ENCODE results near the gene SLC30A3. TPM values are rescaled to one million over a fixed set of nuclear protein-coding genes. Genes with fewer than 3 reads are reported as not detected.

The SLC30A3 gene
- total and polyA plus RNA-seq, 4 donors = 2.9 to 30.2 (median 12.1) TPM

- Histone ChIP-seq H3K4me3 (ENCODE audit: low read depth, low read length) (no peak overlapping the region), H3K9me3 (ENCODE audit: control insufficient read depth, insufficient read depth, low read length) (no peaks in the 10 kb centered on the region), H3K36me3 (ENCODE audit: control insufficient read depth, insufficient read depth, low read length) (no peaks in the 10 kb centered on the region), H3K27me3 (ENCODE audit: control insufficient read depth, insufficient read depth, low read length) (peaks cover 64% of the 10 kb centered on the region), H3K4me1 (ENCODE audit: control insufficient read depth, insufficient read depth, low read length) (peaks cover 34% of the 10 kb centered on the region), H3K27ac (ENCODE audit: low read depth, low read length) (no peak overlapping the region)
- DNase-seq (ENCODE audit: low read depth in 4 of 6, low spot score in 6 of 6) = no peak
- WGBS (ENCODE audit: insufficient coverage) = under 1% methylated on average over 27 of the region's 38 CpGs
Observed at GRCh38 chr2:27264253-27264752, 1.5 kb upstream of the SLC30A3 start.

DNA sequence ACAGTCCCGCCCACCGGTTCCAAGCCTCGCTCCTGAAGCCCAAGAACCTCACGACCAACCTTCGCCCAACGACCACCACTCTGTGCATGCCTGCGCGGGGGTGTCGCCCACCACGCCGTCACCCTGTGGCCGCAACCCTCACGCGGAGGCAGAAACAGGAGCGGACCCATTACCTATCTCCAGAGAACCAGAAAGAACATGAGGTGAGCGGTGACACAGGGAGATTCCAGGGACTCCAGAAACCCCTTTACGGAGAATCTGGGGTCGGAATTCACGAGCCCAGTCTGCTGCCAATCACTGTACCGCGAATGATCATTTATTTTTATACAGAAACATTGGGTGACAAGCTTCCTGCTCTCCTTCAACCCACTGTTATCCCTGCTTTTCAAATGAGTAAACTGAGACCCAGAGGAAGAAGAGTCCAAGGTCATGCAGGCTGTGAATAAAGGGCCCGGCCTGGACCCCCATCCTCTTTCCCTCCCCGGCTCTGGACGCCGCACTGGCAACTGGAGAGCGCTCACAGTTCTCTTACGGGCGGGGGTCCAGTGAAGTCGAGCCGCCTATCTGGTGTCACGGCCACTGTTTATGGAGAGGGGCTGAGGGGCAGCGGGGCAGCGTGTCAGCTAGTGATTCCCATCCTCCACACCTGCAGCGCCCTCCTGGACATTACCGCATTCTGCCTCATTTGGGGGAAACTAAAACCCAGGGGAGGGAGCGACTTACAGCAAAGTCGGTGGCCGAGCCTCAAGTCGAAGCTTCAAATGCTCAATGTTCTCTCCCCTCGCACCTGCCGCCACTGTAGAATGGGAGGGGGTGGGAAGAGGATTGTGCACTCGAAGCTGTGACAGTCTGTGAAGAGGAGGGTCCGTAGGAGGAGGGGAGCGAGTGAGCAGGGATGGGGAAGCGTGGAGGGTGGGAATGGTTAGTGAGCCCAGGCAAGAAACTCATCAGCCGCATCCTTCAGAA, 723 bp upstream of the SLC30A3 start:
- under 1% methylated on average over 42 of the region's 46 CpGs for WGBS (ENCODE audit: insufficient coverage)
- Histone ChIP-seq H3K27me3 (ENCODE audit: control insufficient read depth, insufficient read depth, low read length) (peaks cover 64% of the 10 kb centered on the region), H3K36me3 (ENCODE audit: control insufficient read depth, insufficient read depth, low read length) (peaks cover 3% of the 10 kb centered on the region), H3K27ac (ENCODE audit: low read depth, low read length) (no peak overlapping the region), H3K4me1 (ENCODE audit: control insufficient read depth, insufficient read depth, low read length) (peaks cover 34% of the 10 kb centered on the region), H3K4me3 (ENCODE audit: low read depth, low read length) (peak overlapping the region; percentile 36), H3K9me3 (ENCODE audit: control insufficient read depth, insufficient read depth, low read length) (no peaks in the 10 kb centered on the region)
- DNase-seq (ENCODE audit: low read depth in 4 of 6, low spot score in 6 of 6) = peak in 2 of 6 donors; percentile 27 to 45

DNA sequence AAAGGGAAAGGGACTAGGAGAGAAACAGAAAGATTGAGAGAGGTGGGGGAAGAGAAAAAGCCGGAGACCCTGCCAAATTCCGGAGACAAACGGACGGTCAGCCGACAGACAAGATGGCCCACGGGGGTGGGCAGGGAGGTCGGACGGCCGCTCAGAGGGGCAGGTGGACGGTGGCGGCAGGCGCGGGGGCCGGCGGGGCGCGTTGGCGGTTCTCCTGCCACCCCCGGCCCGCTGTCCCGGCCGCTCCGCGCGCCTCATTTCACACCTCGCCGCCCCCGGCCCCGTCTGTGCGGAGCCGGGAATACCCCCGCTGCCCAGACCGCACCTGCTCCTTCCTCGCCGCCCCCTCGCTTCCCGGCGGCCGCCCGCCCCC, 935 bp downstream of the SLC30A3 start:
- DNase-seq (ENCODE audit: low read depth in 4 of 6, low spot score in 6 of 6) = no peak
- H3K27ac ChIP-seq (ENCODE audit: low read depth, low read length) = no peak overlapping the region
- peaks cover 34% of the 10 kb centered on the region for H3K4me1 ChIP-seq (ENCODE audit: control insufficient read depth, insufficient read depth, low read length)

DNA sequence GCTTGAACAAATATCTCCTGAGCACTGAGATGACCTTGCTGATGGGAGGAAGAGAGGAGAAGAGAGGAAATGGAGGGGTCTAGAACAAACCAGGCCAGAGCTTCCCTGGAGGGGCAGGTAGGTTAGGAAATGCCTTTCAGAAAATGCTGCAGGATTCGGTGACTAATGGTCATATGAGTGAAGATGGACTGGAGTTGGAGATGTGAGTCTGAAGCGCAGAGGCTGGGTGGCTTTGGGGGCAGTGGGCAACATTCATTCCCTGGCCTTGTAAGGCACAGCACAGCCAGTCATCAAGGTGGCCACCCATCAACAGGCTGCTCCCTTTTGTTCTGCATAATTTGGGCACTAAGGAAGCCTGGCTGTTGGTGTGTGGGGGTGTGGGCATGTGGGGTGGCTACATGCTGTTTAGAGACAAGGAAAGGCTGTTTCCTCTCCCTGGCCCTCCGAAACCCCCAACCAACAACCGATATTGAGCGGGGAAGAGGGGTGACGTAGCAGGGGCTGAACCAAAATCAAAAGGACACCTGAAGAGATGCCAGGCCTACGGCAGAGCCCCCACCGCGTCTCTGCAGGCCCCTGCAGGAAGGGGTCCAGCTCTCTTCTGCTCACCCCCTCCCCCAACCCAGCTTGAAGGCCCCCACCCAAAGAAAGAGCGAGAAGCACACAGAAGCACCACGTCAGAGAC, 1.5 kb downstream of the SLC30A3 start:
- WGBS (ENCODE audit: insufficient coverage) = 49% methylated on average over 6 of the region's 11 CpGs
- H3K9me3 ChIP-seq (ENCODE audit: control insufficient read depth, insufficient read depth, low read length) = no peaks in the 10 kb centered on the region
- peaks cover 15% of the 10 kb centered on the region for H3K36me3 ChIP-seq (ENCODE audit: control insufficient read depth, insufficient read depth, low read length)
- DNase-seq (ENCODE audit: low read depth in 4 of 6, low spot score in 6 of 6) = peak in 1 of 6 donors; percentile 51
- peaks cover 60% of the 10 kb centered on the region for H3K27me3 ChIP-seq (ENCODE audit: control insufficient read depth, insufficient read depth, low read length)
- peaks cover 34% of the 10 kb centered on the region for H3K4me1 ChIP-seq (ENCODE audit: control insufficient read depth, insufficient read depth, low read length)
- no peak overlapping the region for H3K27ac ChIP-seq (ENCODE audit: low read depth, low read length)
- H3K4me3 ChIP-seq (ENCODE audit: low read depth, low read length) = no peak overlapping the region

More for the DNA sequence above, 935 bp downstream of the SLC30A3 start:
- Histone ChIP-seq H3K4me3 (ENCODE audit: low read depth, low read length) (no peak overlapping the region), H3K9me3 (ENCODE audit: control insufficient read depth, insufficient read depth, low read length) (no peaks in the 10 kb centered on the region), H3K27me3 (ENCODE audit: control insufficient read depth, insufficient read depth, low read length) (peaks cover 60% of the 10 kb centered on the region), H3K36me3 (ENCODE audit: control insufficient read depth, insufficient read depth, low read length) (peaks cover 13% of the 10 kb centered on the region)
- under 1% methylated on average over 40 of the region's 40 CpGs for WGBS (ENCODE audit: insufficient coverage)

- Histone ChIP-seq H3K4me1 (ENCODE audit: control insufficient read depth, insufficient read depth, low read length) (peaks cover 12% of the 10 kb centered on the region), H3K36me3 (ENCODE audit: control insufficient read depth, insufficient read depth, low read length) (peaks cover 21% of the 10 kb centered on the region), H3K4me3 (ENCODE audit: low read depth, low read length) (no peak overlapping the region), H3K9me3 (ENCODE audit: control insufficient read depth, insufficient read depth, low read length) (no peaks in the 10 kb centered on the region), H3K27ac (ENCODE audit: low read depth, low read length) (no peak overlapping the region), H3K27me3 (ENCODE audit: control insufficient read depth, insufficient read depth, low read length) (peaks cover 31% of the 10 kb centered on the region)
- DNase-seq (ENCODE audit: low read depth in 4 of 6, low spot score in 6 of 6) = no peak
- 85% methylated on average over 6 of the region's 8 CpGs for WGBS (ENCODE audit: insufficient coverage)
Observed at GRCh38 chr2:27258051-27258450, 4.8 kb downstream of the SLC30A3 start.

DNA sequence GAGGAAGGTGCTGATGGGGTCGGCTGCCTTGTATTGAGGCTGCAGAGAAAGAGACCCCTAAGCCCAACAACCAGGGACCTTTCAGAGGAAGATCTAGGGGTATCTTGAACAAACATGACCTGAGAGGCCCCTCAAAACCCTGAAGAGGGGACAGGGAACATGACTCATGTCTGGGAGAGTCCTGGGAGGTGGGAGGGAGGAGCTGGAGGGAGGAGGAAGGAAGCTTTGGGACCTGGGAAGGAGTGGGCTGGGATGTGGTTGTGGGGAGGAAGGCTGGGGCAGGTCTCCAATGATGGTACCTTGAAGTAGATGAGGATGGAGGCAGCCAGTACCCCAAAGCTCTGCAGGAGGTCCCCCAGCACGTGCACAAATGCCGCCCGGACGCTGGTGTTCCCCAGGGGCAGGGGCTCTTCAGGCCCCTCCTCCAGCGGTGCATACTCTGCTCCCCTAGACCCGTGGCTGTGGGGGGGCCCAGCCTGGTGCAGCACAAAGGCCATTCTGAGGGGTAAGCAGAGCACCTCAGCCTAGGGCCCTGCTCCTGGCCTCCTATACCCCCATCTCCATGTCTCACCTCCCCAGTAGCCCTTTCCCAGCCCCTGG, 5.9 kb downstream of the SLC30A3 start:
- Histone ChIP-seq H3K9me3 (ENCODE audit: control insufficient read depth, insufficient read depth, low read length) (no peaks in the 10 kb centered on the region), H3K4me1 (ENCODE audit: control insufficient read depth, insufficient read depth, low read length) (peaks cover 5% of the 10 kb centered on the region), H3K27ac (ENCODE audit: low read depth, low read length) (no peak overlapping the region)

DNA sequence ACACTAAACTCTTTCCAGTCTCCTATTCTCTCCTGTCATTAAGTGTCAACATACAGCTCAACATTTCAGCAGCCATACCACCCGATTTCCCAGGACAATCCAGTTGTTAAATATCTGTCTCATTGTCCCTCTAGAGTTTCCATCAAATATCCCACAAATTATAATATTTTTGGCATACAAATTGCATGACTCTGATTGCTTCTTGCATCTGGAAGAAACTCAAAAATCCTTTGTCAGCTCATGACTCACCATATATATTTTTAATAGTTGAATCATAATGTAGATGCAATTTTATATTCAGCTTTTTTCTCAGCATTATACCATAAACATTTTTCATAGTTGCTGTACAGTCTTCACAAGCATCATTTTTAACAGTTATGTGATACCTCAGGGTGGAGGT, 7.2 kb downstream of the SLC30A3 start:
- Histone ChIP-seq H3K27me3 (ENCODE audit: control insufficient read depth, insufficient read depth, low read length) (peaks cover 12% of the 10 kb centered on the region), H3K4me3 (ENCODE audit: low read depth, low read length) (no peak overlapping the region), H3K9me3 (ENCODE audit: control insufficient read depth, insufficient read depth, low read length) (no peaks in the 10 kb centered on the region), H3K27ac (ENCODE audit: low read depth, low read length) (no peak overlapping the region), H3K36me3 (ENCODE audit: control insufficient read depth, insufficient read depth, low read length) (peaks cover 21% of the 10 kb centered on the region), H3K4me1 (ENCODE audit: control insufficient read depth, insufficient read depth, low read length) (peaks cover 16% of the 10 kb centered on the region)
- 54% methylated on average over 1 of the region's 1 CpG for WGBS (ENCODE audit: insufficient coverage)
- no peak for DNase-seq (ENCODE audit: low read depth in 4 of 6, low spot score in 6 of 6)

More for the DNA sequence above, 5.9 kb downstream of the SLC30A3 start:
- Histone ChIP-seq H3K27me3 (ENCODE audit: control insufficient read depth, insufficient read depth, low read length) (peaks cover 23% of the 10 kb centered on the region), H3K4me3 (ENCODE audit: low read depth, low read length) (no peak overlapping the region), H3K36me3 (ENCODE audit: control insufficient read depth, insufficient read depth, low read length) (peaks cover 21% of the 10 kb centered on the region)
- no peak for DNase-seq (ENCODE audit: low read depth in 4 of 6, low spot score in 6 of 6)
- WGBS (ENCODE audit: insufficient coverage) = 65% methylated on average over 7 of the region's 7 CpGs

GRCh38 chr2:27255187-27255586, 7.7 kb downstream of the SLC30A3 start:
- H3K27me3 ChIP-seq (ENCODE audit: control insufficient read depth, insufficient read depth, low read length) = peaks cover 7% of the 10 kb centered on the region

GRCh38 chr2:27251766-27252165, 11.1 kb downstream of the SLC30A3 start:
- H3K4me1 ChIP-seq (ENCODE audit: control insufficient read depth, insufficient read depth, low read length) = peaks cover 23% of the 10 kb centered on the region
- H3K27ac ChIP-seq (ENCODE audit: low read depth, low read length) = no peak overlapping the region
- no peak overlapping the region for H3K4me3 ChIP-seq (ENCODE audit: low read depth, low read length)
- 60% methylated on average over 10 of the region's 13 CpGs for WGBS (ENCODE audit: insufficient coverage)
- peak in 2 of 6 donors; percentile 20 to 91 for DNase-seq (ENCODE audit: low read depth in 4 of 6, low spot score in 6 of 6)
- peaks cover 7% of the 10 kb centered on the region for H3K36me3 ChIP-seq (ENCODE audit: control insufficient read depth, insufficient read depth, low read length)
- H3K27me3 ChIP-seq (ENCODE audit: control insufficient read depth, insufficient read depth, low read length) = peaks cover 2% of the 10 kb centered on the region
- H3K9me3 ChIP-seq (ENCODE audit: control insufficient read depth, insufficient read depth, low read length) = no peaks in the 10 kb centered on the region

More at GRCh38 chr2:27255187-27255586, 7.7 kb downstream of the SLC30A3 start:
- Histone ChIP-seq H3K27ac (ENCODE audit: low read depth, low read length) (no peak overlapping the region), H3K9me3 (ENCODE audit: control insufficient read depth, insufficient read depth, low read length) (no peaks in the 10 kb centered on the region), H3K36me3 (ENCODE audit: control insufficient read depth, insufficient read depth, low read length) (peaks cover 21% of the 10 kb centered on the region), H3K4me1 (ENCODE audit: control insufficient read depth, insufficient read depth, low read length) (peaks cover 19% of the 10 kb centered on the region), H3K4me3 (ENCODE audit: low read depth, low read length) (no peak overlapping the region)
- no peak for DNase-seq (ENCODE audit: low read depth in 4 of 6, low spot score in 6 of 6)
- 56% methylated on average over 12 of the region's 13 CpGs for WGBS (ENCODE audit: insufficient coverage)
